ENCODE measurements around the gene FUT6. TPM values are rescaled to one million over a fixed set of nuclear protein-coding genes. Genes with fewer than 3 reads are reported as not detected.

FUT6 gene
- total RNA-seq, 1 donor from 2014 or later: not detected

- Mint-ChIP-seq H3K27ac (no peak overlapping the region), H3K27me3 (ENCODE audit: insufficient read depth, low read depth) (peaks cover 7% of the 10 kb centered on the region), H3K9me3 (no peaks in the 10 kb centered on the region), H3K4me1 (peaks cover 2% of the 10 kb centered on the region), H3K36me3 (no peaks in the 10 kb centered on the region), H3K4me3 (no peak overlapping the region)
- TF ChIP-seq EZH2 (IDR thresholded peaks at IDR 0.05) (no peak), EZH2phosphoT487 (IDR thresholded peaks at IDR 0.05) (no peak)
- TF ChIP-seq, protein P1, sequence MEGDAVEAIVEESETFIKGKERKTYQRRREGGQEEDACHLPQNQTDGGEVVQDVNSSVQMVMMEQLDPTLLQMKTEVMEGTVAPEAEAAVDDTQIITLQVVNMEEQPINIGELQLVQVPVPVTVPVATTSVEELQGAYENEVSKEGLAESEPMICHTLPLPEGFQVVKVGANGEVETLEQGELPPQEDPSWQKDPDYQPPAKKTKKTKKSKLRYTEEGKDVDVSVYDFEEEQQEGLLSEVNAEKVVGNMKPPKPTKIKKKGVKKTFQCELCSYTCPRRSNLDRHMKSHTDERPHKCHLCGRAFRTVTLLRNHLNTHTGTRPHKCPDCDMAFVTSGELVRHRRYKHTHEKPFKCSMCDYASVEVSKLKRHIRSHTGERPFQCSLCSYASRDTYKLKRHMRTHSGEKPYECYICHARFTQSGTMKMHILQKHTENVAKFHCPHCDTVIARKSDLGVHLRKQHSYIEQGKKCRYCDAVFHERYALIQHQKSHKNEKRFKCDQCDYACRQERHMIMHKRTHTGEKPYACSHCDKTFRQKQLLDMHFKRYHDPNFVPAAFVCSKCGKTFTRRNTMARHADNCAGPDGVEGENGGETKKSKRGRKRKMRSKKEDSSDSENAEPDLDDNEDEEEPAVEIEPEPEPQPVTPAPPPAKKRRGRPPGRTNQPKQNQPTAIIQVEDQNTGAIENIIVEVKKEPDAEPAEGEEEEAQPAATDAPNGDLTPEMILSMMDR (IDR thresholded peaks at IDR 0.05): no peak
- H3K4me1 ChIP-seq: no peaks in the 10 kb centered on the region
- H3K36me3 ChIP-seq: no peaks in the 10 kb centered on the region
- no peaks in the 10 kb centered on the region for H3F3A ChIP-seq (ENCODE audit: low read depth)
- H3K27me3 ChIP-seq: no peaks in the 10 kb centered on the region
- DNase-seq (ENCODE audit: low spot score): no peak
- no peak overlapping the region for H3K9ac ChIP-seq
- H3K79me2 ChIP-seq (ENCODE audit: low read depth): no peaks in the 10 kb centered on the region
- H3K4me3 ChIP-seq: no peak overlapping the region
- H4K20me1 ChIP-seq (ENCODE audit: low read depth): no peaks in the 10 kb centered on the region
- no peak overlapping the region for H3K4me2 ChIP-seq
- H3K9me3 ChIP-seq (ENCODE audit: low read depth): no peaks in the 10 kb centered on the region
- H3K27ac ChIP-seq: no peak overlapping the region
- H2AFZ ChIP-seq (replicated peaks): no peak overlapping the region
These were observed 18.7 kb downstream of the FUT6 start for GRCh38 chr19:5820785-5821184.

DNA sequence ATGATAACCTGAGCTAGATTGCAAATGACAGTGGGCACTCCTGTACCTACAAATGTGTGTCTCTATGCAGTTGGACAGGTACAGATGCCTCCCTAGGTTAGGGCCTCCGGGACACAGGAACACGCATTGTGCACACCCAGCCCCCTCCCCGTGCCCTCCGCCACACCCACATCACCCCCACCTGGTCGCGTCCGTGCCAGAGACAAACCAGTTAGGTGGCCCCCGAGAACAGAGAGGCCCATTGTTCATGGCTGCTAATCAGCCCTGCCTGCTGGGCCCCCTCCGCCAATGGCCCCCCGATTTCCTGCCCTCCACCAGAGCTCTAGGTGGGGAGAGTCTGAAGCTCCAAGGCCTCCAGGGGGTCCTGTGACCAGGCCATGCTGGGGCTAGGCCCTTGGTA lies 20.9 kb downstream of the FUT6 start:
- Mint-ChIP-seq H3K36me3 (no peaks in the 10 kb centered on the region), H3K27me3 (ENCODE audit: insufficient read depth, low read depth) (peaks cover 5% of the 10 kb centered on the region), H3K9me3 (no peaks in the 10 kb centered on the region), H3K4me1 (peaks cover 4% of the 10 kb centered on the region), H3K4me3 (no peak overlapping the region), H3K27ac (no peak overlapping the region)
- no peak overlapping the region for H2AFZ ChIP-seq (replicated peaks)
- H4K20me1 ChIP-seq (ENCODE audit: low read depth): no peaks in the 10 kb centered on the region
- no peaks in the 10 kb centered on the region for H3K27me3 ChIP-seq
- no peak overlapping the region for H3K27ac ChIP-seq
- no peaks in the 10 kb centered on the region for H3K36me3 ChIP-seq
- no peaks in the 10 kb centered on the region for H3K9me3 ChIP-seq (ENCODE audit: low read depth)
- TF ChIP-seq, protein P1 (IDR thresholded peaks at IDR 0.05): no peak
- TF ChIP-seq EZH2phosphoT487 (IDR thresholded peaks at IDR 0.05) (no peak), EZH2 (IDR thresholded peaks at IDR 0.05) (no peak)
- H3K79me2 ChIP-seq (ENCODE audit: low read depth): no peaks in the 10 kb centered on the region
- no peak overlapping the region for H3K9ac ChIP-seq
- no peaks in the 10 kb centered on the region for H3F3A ChIP-seq (ENCODE audit: low read depth)
- no peaks in the 10 kb centered on the region for H3K4me1 ChIP-seq
- no peak overlapping the region for H3K4me2 ChIP-seq
- H3K4me3 ChIP-seq: no peak overlapping the region
- DNase-seq (ENCODE audit: low spot score): no peak

DNA sequence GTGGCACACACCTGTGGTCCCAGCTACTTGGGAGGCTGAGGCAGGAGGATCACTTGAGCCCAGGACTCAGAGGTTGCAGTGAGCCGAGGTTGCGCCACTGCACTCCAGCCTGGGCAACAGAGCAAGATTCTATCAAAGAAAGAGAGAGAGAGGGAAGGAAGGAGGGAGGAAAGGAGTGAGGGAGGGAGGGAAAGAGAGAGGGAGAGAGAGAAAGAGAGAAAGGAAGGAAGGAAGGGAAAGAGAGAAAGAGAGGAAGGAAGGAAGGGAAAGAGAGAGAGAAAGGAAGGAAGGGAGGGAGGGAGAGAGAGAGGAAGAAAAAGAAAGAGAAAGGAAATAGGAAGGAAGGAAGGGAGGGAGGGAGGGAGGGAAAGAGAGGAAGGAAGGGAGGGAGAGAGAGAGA lies 22.3 kb downstream of the FUT6 start:
- no peaks in the 10 kb centered on the region for H3K4me1 ChIP-seq
- Mint-ChIP-seq H3K4me3 (no peak overlapping the region), H3K27ac (no peak overlapping the region)

More for the DNA sequence above, 22.3 kb downstream of the FUT6 start:
- no peaks in the 10 kb centered on the region for H3K27me3 ChIP-seq
- Mint-ChIP-seq H3K4me1 (peaks cover 2% of the 10 kb centered on the region), H3K9me3 (no peaks in the 10 kb centered on the region), H3K27me3 (ENCODE audit: insufficient read depth, low read depth) (peaks cover 3% of the 10 kb centered on the region), H3K36me3 (no peaks in the 10 kb centered on the region)
- H3K79me2 ChIP-seq (ENCODE audit: low read depth): no peaks in the 10 kb centered on the region
- H4K20me1 ChIP-seq (ENCODE audit: low read depth): no peaks in the 10 kb centered on the region
- H2AFZ ChIP-seq (replicated peaks): no peak overlapping the region
- no peak for DNase-seq (ENCODE audit: low spot score)
- H3K9ac ChIP-seq: no peak overlapping the region
- no peak overlapping the region for H3K27ac ChIP-seq
- H3K36me3 ChIP-seq: no peaks in the 10 kb centered on the region
- H3K4me3 ChIP-seq: no peak overlapping the region
- no peaks in the 10 kb centered on the region for H3K9me3 ChIP-seq (ENCODE audit: low read depth)
- no peaks in the 10 kb centered on the region for H3F3A ChIP-seq (ENCODE audit: low read depth)
- no peak for TF ChIP-seq EZH2phosphoT487 (IDR thresholded peaks at IDR 0.05)
- TF ChIP-seq, protein P1 (IDR thresholded peaks at IDR 0.05): no peak
- TF ChIP-seq EZH2 (IDR thresholded peaks at IDR 0.05): no peak
- no peak overlapping the region for H3K4me2 ChIP-seq
